ENCODE data around the gene ZBTB43. TPM values are rescaled to one million over a fixed set of nuclear protein-coding genes. Genes with fewer than 3 reads are reported as not detected.
A peak's percentile ranks its signal among the peaks of the same experiment; 100 is the strongest.
"Not testable (repeated sequence)": the region's sequence is repeated elsewhere in the genome, so short reads cannot be mapped to it uniquely, and the experiment has no call there.

The ZBTB43 gene
- total RNA-seq, 2 experiments from 2014 or later: 4.1 to 6.4 TPM

DNA sequence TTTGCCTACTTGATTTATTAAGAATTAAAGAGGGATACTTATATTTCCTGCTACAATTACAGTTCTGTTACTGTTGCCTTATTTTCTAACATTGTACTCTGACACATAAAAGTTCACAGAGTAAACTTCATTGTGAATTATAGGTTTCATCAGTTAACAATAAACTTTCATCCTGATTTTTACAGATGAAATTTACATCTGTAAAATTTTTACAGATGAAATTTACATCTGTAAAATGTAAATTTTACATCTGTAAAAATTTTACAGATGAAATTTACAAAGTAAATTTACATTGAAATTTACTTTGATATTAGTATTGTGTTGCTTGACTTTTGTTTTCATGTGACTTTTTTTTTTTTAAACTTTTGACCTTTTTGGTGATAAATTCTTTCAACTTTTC, 9.3 kb downstream of the ZBTB43 start:
- BruUV-seq (replicated peaks): no TSS peak
- TF ChIP-seq CTCF (conservative IDR thresholded peaks at IDR 0.05; ENCODE audit: low read length): no peak
- no peak for TF ChIP-seq EZH2phosphoT487 (IDR thresholded peaks at IDR 0.05; ENCODE audit: borderline replicate concordance, low read depth, low read length)
- Histone ChIP-seq H3K79me2 (ENCODE audit: insufficient read depth, low read depth, low read length) (no peaks in the 10 kb centered on the region; the same call in 1 of the 2 replicates), H3K4me1 (ENCODE audit: insufficient read depth, low read length, poor library complexity, severe bottlenecking) (no peaks in the 10 kb centered on the region), H3K27ac (ENCODE audit: low read depth, low read length, poor library complexity, severe bottlenecking) (no peak overlapping the region), H4K20me1 (ENCODE audit: insufficient read depth, low read length) (no peaks in the 10 kb centered on the region), H3K9me2 (ENCODE audit: insufficient read depth, low read length) (no peaks in the 10 kb centered on the region), H2AFZ (ENCODE audit: low read length) (no peak overlapping the region), H3K4me3 (ENCODE audit: low read depth, low read length, poor library complexity, severe bottlenecking) (no peak overlapping the region), H3K9me3 (ENCODE audit: low read length) (peaks cover 27% of the 10 kb centered on the region), H3K36me3 (ENCODE audit: insufficient read depth, low read length) (peaks cover 76% of the 10 kb centered on the region), H3K4me2 (ENCODE audit: low read length) (no peak overlapping the region)
- ChIA-PET POLR2A (no interaction called here), CTCF (ENCODE audit: unreplicated experiment) (no interaction called here)
- DNase-seq (ENCODE audit: low spot score): no peak
- intact Hi-C loops (cut with micrococcal nuclease; ENCODE audit: unreplicated experiment): no loop called here

DNA sequence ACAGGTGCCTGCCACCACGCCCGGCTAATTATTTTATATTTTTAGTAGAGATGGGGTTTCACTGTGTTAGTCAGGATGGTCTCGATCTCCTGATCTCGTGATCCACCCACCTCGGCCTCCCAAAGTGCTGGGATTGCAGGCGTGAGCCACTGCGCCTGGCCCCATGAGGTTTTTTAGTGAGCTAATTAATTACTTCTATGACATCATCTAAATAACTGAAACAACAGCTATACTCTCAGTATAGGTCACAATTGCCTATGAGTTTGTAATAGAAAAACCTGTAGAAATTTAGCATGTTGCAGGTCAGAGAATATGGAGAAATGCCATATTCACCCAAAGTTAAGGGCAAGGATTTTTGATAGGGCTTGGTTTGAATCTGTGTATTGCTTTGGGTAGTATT, 12.8 kb downstream of the ZBTB43 start:
- peaks cover 39% of the 10 kb centered on the region for H3K9me3 ChIP-seq (ENCODE audit: low read length)
- H2AFZ ChIP-seq (ENCODE audit: low read length); H3K79me2 ChIP-seq (ENCODE audit: insufficient read depth, low read depth, low read length); BruUV-seq (replicated peaks); H3K4me3 ChIP-seq (ENCODE audit: low read depth, low read length, poor library complexity, severe bottlenecking); H4K20me1 ChIP-seq (ENCODE audit: insufficient read depth, low read length); H3K9me2 ChIP-seq (ENCODE audit: insufficient read depth, low read length); H3K4me2 ChIP-seq (ENCODE audit: low read length); H3K4me1 ChIP-seq (ENCODE audit: insufficient read depth, low read length, poor library complexity, severe bottlenecking); DNase-seq (ENCODE audit: low spot score); CTCF ChIA-PET (ENCODE audit: unreplicated experiment); H3K27ac ChIP-seq (ENCODE audit: low read depth, low read length, poor library complexity, severe bottlenecking); intact Hi-C loops (cut with micrococcal nuclease; ENCODE audit: unreplicated experiment): not testable (repeated sequence)
- H3K36me3 ChIP-seq (ENCODE audit: insufficient read depth, low read length): peaks cover 69% of the 10 kb centered on the region
- POLR2A ChIA-PET: interaction anchor here (0.7 kb wide), 1 partner anchor 11 kb away, joined by 5 read pairs; no protein-coding TSS in a partner anchor

- intact Hi-C loops (cut with micrococcal nuclease; ENCODE audit: unreplicated experiment): no loop called here
- peaks cover 39% of the 10 kb centered on the region for H3K9me3 ChIP-seq (ENCODE audit: low read length)
- DNase-seq (ENCODE audit: low spot score): peak; percentile 18
- no peaks in the 10 kb centered on the region for H3K4me1 ChIP-seq (ENCODE audit: insufficient read depth, low read length, poor library complexity, severe bottlenecking)
- no peak overlapping the region for H3K27ac ChIP-seq (ENCODE audit: low read depth, low read length, poor library complexity, severe bottlenecking)
- no TSS peak for BruUV-seq (replicated peaks)
- no peaks in the 10 kb centered on the region for H3K9me2 ChIP-seq (ENCODE audit: insufficient read depth, low read length)
- POLR2A ChIA-PET: interaction anchor here (0.7 kb wide), 1 partner anchor 396 kb away, joined by 3 read pairs; no protein-coding TSS in a partner anchor
- H3K36me3 ChIP-seq (ENCODE audit: insufficient read depth, low read length): peaks cover 60% of the 10 kb centered on the region
- CTCF ChIA-PET (ENCODE audit: unreplicated experiment): no interaction called here
- no peaks in the 10 kb centered on the region for H4K20me1 ChIP-seq (ENCODE audit: insufficient read depth, low read length)
- no peaks in the 10 kb centered on the region; the same call in 1 of the 2 replicates for H3K79me2 ChIP-seq (ENCODE audit: insufficient read depth, low read depth, low read length)
- no peak overlapping the region for H3K4me3 ChIP-seq (ENCODE audit: low read depth, low read length, poor library complexity, severe bottlenecking)
- no peak for TF ChIP-seq CTCF (conservative IDR thresholded peaks at IDR 0.05; ENCODE audit: low read length)
- H3K4me2 ChIP-seq (ENCODE audit: low read length): no peak overlapping the region
- no peak overlapping the region for H2AFZ ChIP-seq (ENCODE audit: low read length)
Observed at GRCh38 chr9:126818482-126818881, 13.6 kb downstream of the ZBTB43 start.

Data from OCI-LY7 (cell line).